ENCODE data around the gene PRKCE. TPM values are rescaled to one million over a fixed set of nuclear protein-coding genes. Genes with fewer than 3 reads are reported as not detected.

Gene PRKCE
- total and polyA plus RNA-seq, 2 donors (not counting 3 experiments of a cell fraction or from before 2014, with no cell fraction given): 27.9 to 33.9 TPM

DNA sequence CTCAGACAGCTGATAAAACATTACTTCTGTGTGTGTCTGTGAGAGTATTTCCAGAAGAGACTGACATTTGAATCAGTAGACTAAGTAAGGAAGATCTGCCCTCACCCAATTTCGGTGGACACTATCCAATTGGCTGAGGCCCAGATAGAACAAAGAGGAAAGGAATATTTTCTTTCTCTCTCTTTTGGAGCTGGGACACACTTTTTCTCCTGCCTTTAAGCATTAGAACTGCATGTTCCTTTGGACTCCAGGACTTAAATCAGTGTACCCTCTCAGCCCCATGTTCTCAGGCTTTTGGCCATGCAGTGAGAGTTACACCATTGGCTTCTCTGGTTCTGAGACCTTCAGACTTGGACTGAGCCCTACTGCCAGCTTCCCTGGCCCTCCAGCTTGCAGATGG, 37.1 kb upstream of the PRKCE start:
- CTCF ChIA-PET: no interaction called here
- no peak for TF ChIP-seq JUN (IDR thresholded peaks at IDR 0.05; ENCODE audit: borderline replicate concordance, insufficient read depth, insufficient read length, low read depth)
- no peak for TF ChIP-seq POLR2AphosphoS5 (IDR thresholded peaks at IDR 0.05; ENCODE audit: insufficient read depth, low read depth, low read length)
- no peak for TF ChIP-seq CTCF (IDR thresholded peaks at IDR 0.05; ENCODE audit: extremely low read depth in 1 of 2, insufficient read depth in 1 of 2, low read depth in 1 of 2, low read length in 2 of 2)
- TF ChIP-seq, protein P1, sequence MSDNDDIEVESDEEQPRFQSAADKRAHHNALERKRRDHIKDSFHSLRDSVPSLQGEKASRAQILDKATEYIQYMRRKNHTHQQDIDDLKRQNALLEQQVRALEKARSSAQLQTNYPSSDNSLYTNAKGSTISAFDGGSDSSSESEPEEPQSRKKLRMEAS (IDR thresholded peaks at IDR 0.05; ENCODE audit: insufficient read depth, insufficient read length): no peak
- TF ChIP-seq EZH2 (IDR thresholded peaks at IDR 0.05; ENCODE audit: borderline replicate concordance, low read depth, low read length, severe bottlenecking): no peak
- TF ChIP-seq GATA2 (IDR thresholded peaks at IDR 0.05; ENCODE audit: insufficient read depth, insufficient read length, low read depth, low read length): no peak
- TF ChIP-seq FOS (IDR thresholded peaks at IDR 0.05; ENCODE audit: borderline replicate concordance, insufficient read depth, low read length): no peak
- no peak for TF ChIP-seq MYC (IDR thresholded peaks at IDR 0.05; ENCODE audit: low read depth, low read length)
- TF ChIP-seq POLR2A (IDR thresholded peaks at IDR 0.05; ENCODE audit: low read depth, low read length): no peak
- POLR2A ChIA-PET: interaction anchor here (0.7 kb wide), 1 partner anchor 376 kb away, joined by 4 read pairs; no protein-coding TSS in a partner anchor

More for the DNA sequence above, 37.1 kb upstream of the PRKCE start:
- no peaks in the 10 kb centered on the region for H4K20me1 ChIP-seq (replicated peaks; ENCODE audit: control insufficient read depth, extremely low read depth, insufficient read depth, low read length)
- H3K4me3 ChIP-seq (replicated peaks in 1 of 3; ENCODE audit: insufficient read depth in 1 of 3, low read depth in 1 of 3, low read length in 3 of 3): no peak overlapping the region
- peaks cover 10% of the 10 kb centered on the region for H3K79me2 ChIP-seq (ENCODE audit: control insufficient read depth, insufficient read depth, low read length)
- FAIRE-seq (no peak), DNase-seq (ENCODE audit: low read depth, low spot score) (no peak)
- no peaks in the 10 kb centered on the region for H3K36me3 ChIP-seq (ENCODE audit: control insufficient read depth in 2 of 2, extremely low read depth in 1 of 2, insufficient read depth in 2 of 2, low read length in 2 of 2)
- no TSS peak for BruUV-seq (replicated peaks)
- H3K4me2 ChIP-seq (ENCODE audit: insufficient read depth, low read length): no peak overlapping the region
- dilution Hi-C loops (cut with MboI; ENCODE audit: extremely low pct_ligation_motif_present, low sequenced_read_pairs): no loop called here
- intact Hi-C loops (cut with micrococcal nuclease): no loop called here
- no peaks in the 10 kb centered on the region for H3K9me1 ChIP-seq (replicated peaks; ENCODE audit: control insufficient read depth, extremely low read depth, insufficient read depth, low read length)
- no peaks in the 10 kb centered on the region for H3K27me3 ChIP-seq (ENCODE audit: control insufficient read depth in 2 of 2, insufficient read depth in 2 of 2, low read length in 2 of 2)
- H3K27ac ChIP-seq (ENCODE audit: insufficient read depth, low read depth, low read length): no peak overlapping the region
- peaks cover 35% of the 10 kb centered on the region for H3K4me1 ChIP-seq (ENCODE audit: control insufficient read depth, extremely low read depth, insufficient read depth, low read length)
- H2AFZ ChIP-seq (ENCODE audit: low read depth, low read length): no peak overlapping the region
- no peak overlapping the region for H3K9ac ChIP-seq (replicated peaks; ENCODE audit: extremely low read depth, insufficient read depth, low read length)
- no peaks in the 10 kb centered on the region for H3K9me3 ChIP-seq (replicated peaks; ENCODE audit: control insufficient read depth, insufficient read depth, low read length)
